Calu3 (cell line): ENCODE measurements around the gene SPAAR. TPM values are rescaled to one million over a fixed set of nuclear protein-coding genes. Genes with fewer than 3 reads are reported as not detected.

Experiments used
- BruUV-seq: library from RNA; stranded (reverse); fragments of 400-500 nt; replicated peaks from 2 replicates; lab custom pipeline; 2021; lab: Mats Ljungman, UMichigan
- CTCF ChIA-PET: fragments of 300-600 bp; sonication (Branson Sonifier 250); formaldehyde crosslinking; loops from one replicate; lab custom pipeline; 2022; ENCODE audit warnings: antibody characterized with exemption; lab: Charles Lee
- DNase-seq: peaks from one replicate; pipeline ENCODE4 v3.0.0; 2022
- H3K27ac Mint-ChIP-seq: one replicate; pipeline ENCODE4 v1.8.0; 2022; ENCODE audit warnings: mixed read lengths; ENCODE audit not compliant: unreplicated experiment
- H3K27me3 Mint-ChIP-seq: one replicate; pipeline ENCODE4 v1.8.0; 2022; ENCODE audit warnings: mixed read lengths; ENCODE audit not compliant: unreplicated experiment
- H3K36me3 Mint-ChIP-seq: one replicate; pipeline ENCODE4 v1.8.0; 2022; ENCODE audit warnings: mild to moderate bottlenecking, moderate library complexity, mixed read lengths; ENCODE audit not compliant: insufficient read depth, unreplicated experiment
- H3K4me1 Mint-ChIP-seq: one replicate; pipeline ENCODE4 v1.8.0; 2022; ENCODE audit warnings: mild to moderate bottlenecking, low read depth, mixed read lengths; ENCODE audit not compliant: unreplicated experiment
- H3K4me3 Mint-ChIP-seq: one replicate; pipeline ENCODE4 v1.8.0; 2022; ENCODE audit warnings: mild to moderate bottlenecking, low read depth, moderate library complexity, mixed read lengths; ENCODE audit not compliant: unreplicated experiment
- H3K9me3 Mint-ChIP-seq: one replicate; pipeline ENCODE4 v1.8.0; 2022; ENCODE audit warnings: low read depth, mixed read lengths; ENCODE audit not compliant: unreplicated experiment
- CTCF ChIP-seq: fragments of 200-600 bp; IDR thresholded peaks from one replicate; pipeline ENCODE4 v1.8.0; 2022; ENCODE audit warnings: antibody characterized with exemption; ENCODE audit not compliant: unreplicated experiment
- intact Hi-C: fragments of 100-400 bp; cut with micrococcal nuclease; formaldehyde crosslinking; loops from one replicate; pipeline ENCODE4 v1.10.0; 2022; ENCODE audit not compliant: unreplicated experiment
- total RNA-seq: library from RNA; stranded (reverse); gene quantifications from 2 replicates; pipeline ENCODE4 v1.2.3, GENCODE V29; 2022

Gene SPAAR
- total RNA-seq, 1 experiment from 2014 or later = not detected

- CTCF ChIA-PET = interaction anchor here (0.9 kb wide), 2 partner anchors 11 to 45 kb away, joined by 3 to 9 read pairs; no protein-coding TSS in a partner anchor
- no peaks in the 10 kb centered on the region for H3K9me3 Mint-ChIP-seq
- no peak overlapping the region for H3K27ac Mint-ChIP-seq
- H3K27me3 Mint-ChIP-seq = no peaks in the 10 kb centered on the region
- H3K4me1 Mint-ChIP-seq = peaks cover 13% of the 10 kb centered on the region
- no peaks in the 10 kb centered on the region for H3K36me3 Mint-ChIP-seq
- intact Hi-C loops = no loop called here
- no peak overlapping the region for H3K4me3 Mint-ChIP-seq
- BruUV-seq = no TSS peak
- no peak for TF ChIP-seq CTCF
- no peak for DNase-seq
Observed at GRCh38 chr9:35948451-35948850, 39.2 kb downstream of the SPAAR start.

- CTCF ChIA-PET = interaction anchor here (0.9 kb wide), 2 partner anchors 10 to 46 kb away, joined by 3 to 9 read pairs; no protein-coding TSS in a partner anchor
- Mint-ChIP-seq H3K4me1 (peaks cover 13% of the 10 kb centered on the region), H3K4me3 (no peak overlapping the region), H3K9me3 (no peaks in the 10 kb centered on the region), H3K27ac (no peak overlapping the region), H3K27me3 (no peaks in the 10 kb centered on the region), H3K36me3 (no peaks in the 10 kb centered on the region)
- intact Hi-C loops = no loop called here
- no TSS peak for BruUV-seq
- DNase-seq = peak; percentile 8
- no peak for TF ChIP-seq CTCF
Observed at GRCh38 chr9:35948901-35949318, 39.6 kb downstream of the SPAAR start.

GRCh38 chr9:35951736-35952135 is 42.4 kb downstream of the SPAAR start:
- peaks cover 7% of the 10 kb centered on the region for H3K27me3 Mint-ChIP-seq
- BruUV-seq = no TSS peak
- TF ChIP-seq CTCF = no peak
- H3K27ac Mint-ChIP-seq = no peak overlapping the region
- H3K9me3 Mint-ChIP-seq = no peaks in the 10 kb centered on the region
- CTCF ChIA-PET = no interaction called here
- H3K36me3 Mint-ChIP-seq = no peaks in the 10 kb centered on the region
- intact Hi-C loops = no loop called here
- H3K4me1 Mint-ChIP-seq = peaks cover 13% of the 10 kb centered on the region
- no peak overlapping the region for H3K4me3 Mint-ChIP-seq
- no peak for DNase-seq

- H3K27ac Mint-ChIP-seq = no peak overlapping the region
- no peak for DNase-seq
- BruUV-seq = no TSS peak
- no peak for TF ChIP-seq CTCF
- H3K4me3 Mint-ChIP-seq = no peak overlapping the region
- intact Hi-C loops = no loop called here
- H3K27me3 Mint-ChIP-seq = peaks cover 16% of the 10 kb centered on the region
- CTCF ChIA-PET = no interaction called here
- H3K4me1 Mint-ChIP-seq = peaks cover 13% of the 10 kb centered on the region
- H3K9me3 Mint-ChIP-seq = no peaks in the 10 kb centered on the region
- H3K36me3 Mint-ChIP-seq = no peaks in the 10 kb centered on the region
Observed at GRCh38 chr9:35952526-35953191, 43.4 kb downstream of the SPAAR start.
